ENCODE measurements around the gene TDRD6.

- TF ChIP-seq CTCF (conservative IDR thresholded peaks at IDR 0.05 in 1 of 2, IDR thresholded peaks at IDR 0.05 in 1 of 2; ENCODE audit: low read depth in 1 of 2, low read length in 2 of 2) (no peak), EZH2 (IDR thresholded peaks at IDR 0.05; ENCODE audit: low read length, missing control alignments) (no peak)
These were observed 42.2 kb downstream of the TDRD6 start for GRCh38 chr6:46729787-46730326.
